Measurements from ENCODE around the gene WDR41. TPM values are rescaled to one million over a fixed set of nuclear protein-coding genes. Genes with fewer than 3 reads are reported as not detected.
"Not testable (repeated sequence)": the region's sequence is repeated elsewhere in the genome, so short reads cannot be mapped to it uniquely, and the experiment has no call there.

Gene WDR41
- total RNA-seq, 2 donors from 2014 or later: 13.3 to 14.5 TPM

DNA sequence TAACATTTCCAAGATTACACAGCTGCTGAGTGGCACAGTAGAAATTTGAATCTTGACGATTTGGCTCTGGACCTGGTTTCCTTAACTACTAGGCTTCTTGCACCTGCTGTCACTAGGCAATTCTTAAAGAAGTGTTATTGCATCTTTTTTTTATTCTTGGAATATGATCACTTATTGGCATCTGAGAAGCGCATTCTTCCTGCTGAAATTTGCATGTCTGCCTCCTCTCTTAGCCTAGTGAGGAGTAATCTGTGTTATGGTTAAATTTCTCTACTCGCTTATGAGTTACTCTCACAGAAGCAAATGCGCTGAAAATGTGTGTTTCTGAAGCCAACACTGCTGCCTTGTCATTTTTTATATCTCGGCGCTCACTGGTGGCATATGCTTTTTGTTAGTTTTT is 89.3 kb downstream of the WDR41 start:
- H3K27me3 Mint-ChIP-seq: peaks cover 13% of the 10 kb centered on the region
- no peak overlapping the region for H3K27ac Mint-ChIP-seq
- no peaks in the 10 kb centered on the region for H3K36me3 Mint-ChIP-seq (ENCODE audit: low read depth)
- no peak overlapping the region for H3K4me3 Mint-ChIP-seq
- H3K9me3 Mint-ChIP-seq: no peaks in the 10 kb centered on the region
- H3K4me1 Mint-ChIP-seq: no peaks in the 10 kb centered on the region
- no peak for ATAC-seq (replicated peaks)

GRCh38 chr5:77400645-77401044 is 91.5 kb downstream of the WDR41 start:
- Mint-ChIP-seq H3K27me3 (peaks cover 5% of the 10 kb centered on the region), H3K27ac (no peak overlapping the region), H3K4me3 (no peak overlapping the region), H3K36me3 (ENCODE audit: low read depth) (no peaks in the 10 kb centered on the region), H3K9me3 (no peaks in the 10 kb centered on the region), H3K4me1 (no peaks in the 10 kb centered on the region)
- no peak for ATAC-seq (replicated peaks)

DNA sequence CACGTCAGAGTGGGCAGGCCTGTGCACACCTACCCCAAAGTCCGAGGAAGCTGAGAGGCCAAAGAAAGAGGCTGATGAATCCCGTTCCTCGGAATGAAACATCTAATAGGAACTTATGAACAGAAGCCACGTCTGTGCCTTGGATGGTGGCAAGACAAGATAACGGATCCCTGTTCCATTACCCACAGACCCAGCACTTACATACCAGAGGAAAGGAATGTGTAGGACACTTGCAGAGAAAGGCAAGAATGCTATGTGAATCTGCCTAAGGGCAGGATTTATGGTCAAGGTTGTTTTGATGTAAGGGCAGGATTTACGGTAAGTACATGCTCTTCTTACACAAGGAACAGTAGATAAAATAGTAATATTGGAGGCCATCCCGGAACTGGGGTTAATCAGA is 93.2 kb downstream of the WDR41 start:
- Mint-ChIP-seq H3K4me3 (no peak overlapping the region), H3K27ac (no peak overlapping the region), H3K27me3 (no peaks in the 10 kb centered on the region), H3K4me1 (no peaks in the 10 kb centered on the region), H3K36me3 (ENCODE audit: low read depth) (no peaks in the 10 kb centered on the region), H3K9me3 (no peaks in the 10 kb centered on the region)
- ATAC-seq (replicated peaks): no peak

GRCh38 chr5:77398458-77398857 is 93.7 kb downstream of the WDR41 start:
- H3K36me3 Mint-ChIP-seq (ENCODE audit: low read depth): no peaks in the 10 kb centered on the region
- no peaks in the 10 kb centered on the region for H3K9me3 Mint-ChIP-seq
- no peak overlapping the region for H3K27ac Mint-ChIP-seq
- no peak for ATAC-seq (replicated peaks)
- no peak overlapping the region for H3K4me3 Mint-ChIP-seq
- no peaks in the 10 kb centered on the region for H3K4me1 Mint-ChIP-seq
- no peaks in the 10 kb centered on the region for H3K27me3 Mint-ChIP-seq

DNA sequence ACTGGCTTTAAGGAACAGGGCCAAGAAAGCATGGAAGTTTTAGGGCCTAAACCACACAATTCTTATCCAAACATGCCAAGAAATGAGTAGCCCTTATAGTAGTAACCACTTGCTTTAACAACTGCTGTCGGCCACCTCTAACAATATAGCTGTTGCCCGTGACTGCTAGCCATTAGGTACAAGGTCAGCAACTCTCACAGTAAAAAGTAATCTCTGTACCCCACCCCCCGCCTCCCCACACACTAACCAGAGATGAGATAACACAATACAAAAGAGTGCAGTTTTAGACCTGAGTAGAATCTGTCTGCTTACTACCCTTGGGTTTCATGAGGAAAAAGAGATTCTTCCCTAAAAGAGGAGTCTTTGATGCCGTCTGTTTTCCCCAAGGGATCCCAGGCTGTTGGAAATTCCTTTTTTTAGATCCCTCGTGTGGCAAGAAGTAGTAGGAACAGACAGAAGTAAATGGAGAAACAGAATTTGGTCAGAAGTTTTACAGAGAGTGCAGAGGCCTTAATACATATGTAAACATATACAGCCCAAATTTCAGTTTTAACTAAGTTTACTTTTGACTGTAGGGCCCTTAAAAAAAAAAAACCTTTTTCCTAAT is 94.3 kb downstream of the WDR41 start:
- no peaks in the 10 kb centered on the region for H3K9me3 Mint-ChIP-seq
- no peaks in the 10 kb centered on the region for H3K36me3 Mint-ChIP-seq (ENCODE audit: low read depth)
- H3K27me3 Mint-ChIP-seq: no peaks in the 10 kb centered on the region
- H3K4me3 Mint-ChIP-seq: no peak overlapping the region
- ATAC-seq (replicated peaks): no peak
- H3K27ac Mint-ChIP-seq: no peak overlapping the region
- H3K4me1 Mint-ChIP-seq: no peaks in the 10 kb centered on the region

GRCh38 chr5:77396017-77396416 is 96.1 kb downstream of the WDR41 start:
- ATAC-seq (replicated peaks): no peak
- Mint-ChIP-seq H3K4me1 (no peaks in the 10 kb centered on the region), H3K4me3 (no peak overlapping the region), H3K36me3 (ENCODE audit: low read depth) (no peaks in the 10 kb centered on the region), H3K9me3 (no peaks in the 10 kb centered on the region), H3K27ac (no peak overlapping the region), H3K27me3 (no peaks in the 10 kb centered on the region)

DNA sequence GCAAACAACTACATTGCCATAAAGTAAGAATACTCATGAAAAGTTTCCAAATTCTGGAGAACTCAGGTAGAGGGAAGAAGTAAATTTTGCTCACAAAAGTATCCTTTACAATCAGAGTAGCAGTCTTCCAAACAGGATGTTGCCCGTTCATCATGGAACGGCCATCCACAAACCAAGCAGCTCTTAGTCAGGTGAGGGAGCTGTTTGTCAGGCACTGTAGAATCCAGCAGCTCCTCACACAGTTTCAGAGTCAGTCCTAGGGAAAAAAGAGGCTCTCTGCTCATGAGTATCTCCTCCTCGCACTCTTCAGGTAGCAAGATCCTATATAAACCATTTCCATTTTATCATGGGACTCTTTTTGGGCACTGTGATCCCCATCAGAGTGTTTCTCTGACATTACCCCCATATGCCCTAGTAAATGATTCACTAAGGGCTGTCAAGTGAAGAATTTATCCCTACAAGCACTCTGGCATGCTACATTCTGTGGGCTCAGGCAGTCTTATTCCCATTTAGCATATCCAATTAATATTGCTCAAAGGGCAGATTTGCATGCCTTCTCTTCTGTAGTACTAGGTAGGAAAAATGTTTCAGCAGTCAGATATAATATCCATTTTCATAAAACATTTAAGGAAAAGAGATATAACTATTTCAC is 97.9 kb downstream of the WDR41 start:
- no peak for ATAC-seq (replicated peaks)
- Mint-ChIP-seq H3K4me1 (no peaks in the 10 kb centered on the region), H3K27me3 (peaks cover 4% of the 10 kb centered on the region), H3K4me3 (no peak overlapping the region), H3K9me3 (no peaks in the 10 kb centered on the region), H3K36me3 (ENCODE audit: low read depth) (no peaks in the 10 kb centered on the region), H3K27ac (no peak overlapping the region)

DNA sequence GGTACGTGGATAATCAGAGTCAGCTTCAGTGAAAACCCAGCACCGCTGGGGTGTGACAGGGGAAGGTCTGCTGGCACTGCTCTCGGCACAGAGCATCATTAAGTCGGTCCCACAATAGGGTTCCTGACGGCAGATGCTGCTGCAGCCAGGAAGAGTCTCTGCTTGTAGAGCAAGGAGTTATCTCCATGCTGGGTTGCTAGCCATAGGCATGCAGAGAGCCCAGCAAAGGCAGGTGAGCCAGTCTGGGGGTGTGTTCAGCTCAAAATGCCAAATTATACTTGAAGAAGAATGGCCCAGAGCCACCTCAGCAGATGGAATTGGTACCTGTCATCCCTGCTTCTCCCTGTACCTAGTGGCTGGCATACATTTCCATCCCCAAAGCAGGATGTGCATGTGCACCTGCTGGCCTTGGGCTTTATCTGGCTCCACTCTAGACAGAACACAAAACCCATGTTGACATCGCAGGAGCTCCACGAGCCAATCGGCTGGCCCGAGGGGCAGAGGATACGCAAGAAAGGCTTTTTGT is 100.8 kb downstream of the WDR41 start:
- Mint-ChIP-seq H3K4me3 (no peak overlapping the region), H3K36me3 (ENCODE audit: low read depth) (no peaks in the 10 kb centered on the region), H3K27ac (no peak overlapping the region), H3K4me1 (no peaks in the 10 kb centered on the region), H3K27me3 (peaks cover 4% of the 10 kb centered on the region), H3K9me3 (no peaks in the 10 kb centered on the region)
- no peak for ATAC-seq (replicated peaks)

- H3K27ac Mint-ChIP-seq: no peak overlapping the region
- H3K27me3 Mint-ChIP-seq: peaks cover 4% of the 10 kb centered on the region
- H3K9me3 Mint-ChIP-seq: no peaks in the 10 kb centered on the region
- H3K4me1 Mint-ChIP-seq: no peaks in the 10 kb centered on the region
- no peak for ATAC-seq (replicated peaks)
- no peak overlapping the region for H3K4me3 Mint-ChIP-seq
- no peaks in the 10 kb centered on the region for H3K36me3 Mint-ChIP-seq (ENCODE audit: low read depth)
Measured at GRCh38 chr5:77390795-77391194, 101.3 kb downstream of the WDR41 start.

- Mint-ChIP-seq H3K27ac (no peak overlapping the region), H3K36me3 (ENCODE audit: low read depth) (no peaks in the 10 kb centered on the region), H3K9me3 (peaks cover 3% of the 10 kb centered on the region), H3K27me3 (peaks cover 4% of the 10 kb centered on the region), H3K4me1 (no peaks in the 10 kb centered on the region), H3K4me3 (no peak overlapping the region)
- ATAC-seq (replicated peaks): no peak
Measured at GRCh38 chr5:77390221-77390620, 101.9 kb downstream of the WDR41 start.

GRCh38 chr5:77389746-77390145 is 102.4 kb downstream of the WDR41 start:
- no peaks in the 10 kb centered on the region for H3K4me1 Mint-ChIP-seq
- peaks cover 3% of the 10 kb centered on the region for H3K9me3 Mint-ChIP-seq
- no peak overlapping the region for H3K27ac Mint-ChIP-seq
- no peak for ATAC-seq (replicated peaks)
- H3K36me3 Mint-ChIP-seq (ENCODE audit: low read depth): no peaks in the 10 kb centered on the region
- H3K4me3 Mint-ChIP-seq: no peak overlapping the region
- peaks cover 4% of the 10 kb centered on the region for H3K27me3 Mint-ChIP-seq

DNA sequence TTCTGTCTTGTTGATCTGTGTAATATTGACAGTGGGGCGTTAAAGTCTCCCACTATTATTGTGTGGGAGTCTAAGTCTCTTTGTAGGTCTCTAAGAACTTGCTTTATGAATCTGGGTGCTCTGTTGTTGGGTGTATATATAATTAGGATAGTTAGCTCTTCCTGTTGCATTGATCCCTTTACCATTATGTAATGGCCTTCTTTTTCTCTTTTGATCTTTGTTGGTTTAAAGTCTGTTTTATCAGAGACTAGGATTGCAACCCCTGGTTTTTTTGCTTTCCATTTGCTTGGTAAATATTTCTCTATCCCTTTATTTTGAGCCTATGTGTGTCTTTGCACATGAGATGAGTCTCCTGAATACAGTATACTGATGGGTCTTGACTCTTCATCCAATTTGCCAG is 105.8 kb downstream of the WDR41 start:
- H3K27me3 Mint-ChIP-seq; ATAC-seq (replicated peaks); H3K9me3 Mint-ChIP-seq; H3K27ac Mint-ChIP-seq; H3K36me3 Mint-ChIP-seq (ENCODE audit: low read depth); H3K4me1 Mint-ChIP-seq; H3K4me3 Mint-ChIP-seq: not testable (repeated sequence)

DNA sequence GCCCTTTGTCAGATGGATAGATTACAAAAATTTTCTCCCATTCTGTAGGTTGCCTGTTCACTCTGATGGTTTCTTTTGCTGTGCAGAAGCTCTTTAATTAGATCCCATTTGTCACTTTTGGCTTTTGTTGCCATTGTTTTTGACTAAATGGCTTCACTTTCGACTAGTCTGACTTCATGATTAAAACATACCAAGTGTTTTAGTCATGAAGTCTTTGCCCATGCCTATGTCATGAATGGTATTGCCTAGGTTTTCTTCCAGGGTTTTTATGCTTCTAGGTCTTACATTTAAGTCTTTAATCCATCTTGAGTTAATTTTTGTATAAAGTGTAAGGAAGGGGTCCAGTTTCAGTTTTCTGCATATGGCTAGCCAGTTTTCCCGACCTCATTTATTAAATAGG is 108.8 kb downstream of the WDR41 start:
- not testable (repeated sequence) for H3K27ac Mint-ChIP-seq; ATAC-seq (replicated peaks); H3K36me3 Mint-ChIP-seq (ENCODE audit: low read depth)

More for the DNA sequence above, 108.8 kb downstream of the WDR41 start:
- not testable (repeated sequence) for H3K9me3 Mint-ChIP-seq, H3K27me3 Mint-ChIP-seq, H3K4me1 Mint-ChIP-seq, H3K4me3 Mint-ChIP-seq

Data from activated T-helper 17 cell treated with anti-CD3 and anti-CD28 coated beads, Interleukin-2, amount 50 U/mL, for 72 hours (primary cell).